HEK293 (cell line): ENCODE measurements around the gene INO80E.

Experiments
- CTCF ChIP-seq: fragments of 450-650 bp; formaldehyde crosslinking; IDR thresholded peaks from 2 replicates; pipeline ENCODE4 v1.5.1; 2016; ENCODE audit warnings: missing biosample characterization, missing genetic modification characterization
- HOXA7 ChIP-seq: sonication (generic); formaldehyde crosslinking; IDR thresholded peaks from 2 replicates; pipeline ENCODE4 v1.8.1; 2022; ENCODE audit warnings: missing genetic modification reagents, borderline replicate concordance
- INSM2 ChIP-seq: fragments of 450-650 bp; formaldehyde crosslinking; IDR thresholded peaks from 2 replicates; pipeline ENCODE4 v1.5.1; 2016; ENCODE audit warnings: missing biosample characterization, missing genetic modification characterization
- KLF1 ChIP-seq: fragments of 450-650 bp; formaldehyde crosslinking; IDR thresholded peaks from 2 replicates; pipeline ENCODE4 v1.5.1; 2016; ENCODE audit warnings: missing biosample characterization, missing genetic modification characterization
- ZNF132 ChIP-seq: fragments of 450-650 bp; formaldehyde crosslinking; IDR thresholded peaks from 2 replicates; pipeline ENCODE4 v1.5.1; 2017; ENCODE audit warnings: missing biosample characterization, missing genetic modification characterization, borderline replicate concordance
- ZNF350 ChIP-seq: fragments of 450-650 bp; formaldehyde crosslinking; IDR thresholded peaks from 2 replicates; pipeline ENCODE4 v1.5.0; 2017; ENCODE audit warnings: missing biosample characterization, mild to moderate bottlenecking, missing genetic modification characterization
- ZNF558 ChIP-seq: fragments of 450-650 bp; formaldehyde crosslinking; IDR thresholded peaks from 2 replicates; pipeline ENCODE4 v1.5.1; 2016; ENCODE audit warnings: missing biosample characterization, missing genetic modification characterization

DNA sequence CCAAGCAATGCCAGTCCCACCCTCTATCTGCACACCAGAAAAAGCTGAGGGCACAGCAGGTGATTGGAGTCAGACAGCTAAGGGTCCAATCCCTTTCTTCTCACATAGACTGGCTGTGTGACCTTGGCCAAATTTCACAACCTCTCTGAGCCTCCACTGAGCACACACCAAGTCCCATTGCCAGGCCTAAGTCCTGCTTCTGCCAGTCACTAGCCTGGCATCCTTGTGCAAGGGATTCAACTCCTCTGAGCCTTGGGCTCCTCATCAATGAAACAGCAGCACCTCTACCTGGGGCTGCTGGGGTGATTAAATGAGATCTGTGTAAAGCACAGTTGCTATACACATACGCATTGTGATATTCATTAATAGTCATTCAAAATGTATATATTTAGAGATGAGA lies 50.5 kb downstream of the INO80E start:
- TF ChIP-seq CTCF (tag by site-specific recombination) (no peak), ZNF350 (tag by site-specific recombination) (no peak), HOXA7 (CRISPR knock-in tag) (no peak), ZNF132 (tag by site-specific recombination) (no peak), ZNF558 (tag by site-specific recombination) (no peak), KLF1 (no peak), INSM2 (tag by site-specific recombination) (no peak)
